OCI-LY7 (cell line): ENCODE data around the gene KLHL3. TPM values are rescaled to one million over a fixed set of nuclear protein-coding genes. Genes with fewer than 3 reads are reported as not detected.

Experiments
- BruUV-seq: library from RNA; stranded (reverse); fragments of 400-500 nt; replicated peaks from 2 replicates; lab custom pipeline; 2021; lab: Mats Ljungman, UMichigan
- CTCF ChIA-PET: fragments of 300-600 bp; sonication (Branson Sonifier 250); formaldehyde crosslinking; loops from one replicate; lab custom pipeline; 2022; ENCODE audit warnings: antibody characterized with exemption; ENCODE audit not compliant: unreplicated experiment; lab: Charles Lee
- POLR2A ChIA-PET: fragments of 300-600 bp; sonication (Branson Sonifier 250); formaldehyde crosslinking; loops from one replicate; lab custom pipeline; 2022; ENCODE audit warnings: antibody characterized with exemption; lab: Charles Lee
- DNase-seq: peaks from one replicate; pipeline ENCODE4 v3.0.0-alpha.2; 2015; ENCODE audit warnings: low spot score
- H2AFZ ChIP-seq: fragments of 200-600 bp; sonication (generic), shearing (Covaris generic); 2 replicates; pipeline ENCODE4 v1.6.1; 2014; ENCODE audit warnings: mild to moderate bottlenecking, antibody characterized with exemption, low read length, moderate library complexity
- H3K27ac ChIP-seq: fragments of 200-600 bp; sonication (generic); 2 replicates; pipeline ENCODE4 v1.5.1; 2014; ENCODE audit warnings: mixed run types, low read depth, mild to moderate bottlenecking, moderate library complexity, low read length, inconsistent platforms; ENCODE audit not compliant: poor library complexity, severe bottlenecking
- H3K36me3 ChIP-seq: fragments of 200-600 bp; sonication (generic); 2 replicates; pipeline ENCODE4 v1.6.1; 2014; ENCODE audit warnings: mild to moderate bottlenecking, antibody characterized with exemption, low read length, moderate library complexity, mixed read lengths; ENCODE audit not compliant: insufficient read depth
- H3K4me1 ChIP-seq: fragments of 200-600 bp; sonication (generic); 2 replicates; pipeline ENCODE4 v1.5.1; 2014; ENCODE audit warnings: mild to moderate bottlenecking, low read length; ENCODE audit not compliant: insufficient read depth, poor library complexity, severe bottlenecking
- H3K4me2 ChIP-seq: fragments of 200-600 bp; sonication (generic); 2 replicates; pipeline ENCODE4 v1.6.1; 2014; ENCODE audit warnings: mild to moderate bottlenecking, low read length
- H3K4me3 ChIP-seq: fragments of 200-600 bp; sonication (generic); 2 replicates; pipeline ENCODE4 v1.5.1; 2014; ENCODE audit warnings: mild to moderate bottlenecking, low read depth, low read length; ENCODE audit not compliant: poor library complexity, severe bottlenecking
- H3K79me2 ChIP-seq: fragments of 200-600 bp; sonication (generic); 2 replicates; pipeline ENCODE4 v1.6.1; 2016; ENCODE audit warnings: low read depth, mild to moderate bottlenecking, low read length, moderate library complexity, mixed read lengths; ENCODE audit not compliant: insufficient read depth
- H3K9me2 ChIP-seq: fragments of 200-600 bp; sonication (generic); 2 replicates; pipeline ENCODE4 v1.6.1; 2016; ENCODE audit warnings: mild to moderate bottlenecking, low read length, mixed read lengths; ENCODE audit not compliant: insufficient read depth
- H3K9me3 ChIP-seq: fragments of 200-600 bp; sonication (generic); 2 replicates; pipeline ENCODE4 v1.6.1; 2014; ENCODE audit warnings: mild to moderate bottlenecking, mixed run types, low read length, mixed read lengths
- H4K20me1 ChIP-seq: fragments of 200-600 bp; sonication (generic); 2 replicates; pipeline ENCODE4 v1.6.1; 2014; ENCODE audit warnings: mild to moderate bottlenecking, antibody characterized with exemption, low read length, moderate library complexity, mixed read lengths; ENCODE audit not compliant: insufficient read depth
- EZH2phosphoT487 ChIP-seq: fragments of 200-600 bp; sonication (generic); IDR thresholded peaks from 2 replicates; pipeline ENCODE4 v1.6.1; 2018; ENCODE audit warnings: low read depth, borderline replicate concordance, mild to moderate bottlenecking, mixed run types, antibody characterized with exemption, low read length, moderate library complexity, mixed read lengths
- intact Hi-C: fragments of 100-400 bp; cut with micrococcal nuclease; formaldehyde crosslinking; loops from one replicate; pipeline ENCODE4 v1.10.0; 2022; ENCODE audit not compliant: unreplicated experiment
- total RNA-seq, 2 experiments: library from RNA; depleted of rRNA in 1 of 2; stranded (reverse); fragments of >200 nt in 1 of 2; shearing (Covaris generic) in 1 of 2; gene quantifications; 2 replicates each; pipeline ENCODE4 v1.2.3, GENCODE V29; 2014 to 2022
- TF ChIP-seq, protein P1 (sequence below): fragments of 200-600 bp; sonication (generic); conservative IDR thresholded peaks from 2 replicates; pipeline ENCODE4 v1.5.1; 2014; ENCODE audit warnings: mild to moderate bottlenecking, antibody characterized with exemption, low read length, moderate library complexity, mixed read lengths

Gene KLHL3
- total RNA-seq, 2 experiments from 2014 or later = 0.28 to 6.2 TPM

DNA sequence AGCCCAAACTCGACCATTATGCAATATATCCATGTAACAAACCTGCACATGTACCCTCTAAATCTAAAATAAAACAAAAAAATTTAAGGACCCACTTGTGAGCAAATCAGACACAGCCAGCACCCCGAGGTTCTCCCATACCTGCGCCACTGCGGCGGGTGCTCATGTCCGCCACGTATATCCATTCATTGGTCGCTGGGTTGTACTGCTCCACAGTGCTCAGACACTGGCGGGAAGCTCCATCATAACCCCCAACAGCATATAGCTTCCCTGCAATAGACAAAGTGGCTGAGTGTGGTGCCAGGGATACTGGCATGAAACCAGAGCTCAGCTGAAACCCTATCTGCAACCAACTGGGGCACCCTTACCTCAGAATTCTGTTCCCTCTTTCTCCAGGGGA, 102.0 kb downstream of the KLHL3 start:
- intact Hi-C loops = no loop called here
- no TSS peak for BruUV-seq

DNA sequence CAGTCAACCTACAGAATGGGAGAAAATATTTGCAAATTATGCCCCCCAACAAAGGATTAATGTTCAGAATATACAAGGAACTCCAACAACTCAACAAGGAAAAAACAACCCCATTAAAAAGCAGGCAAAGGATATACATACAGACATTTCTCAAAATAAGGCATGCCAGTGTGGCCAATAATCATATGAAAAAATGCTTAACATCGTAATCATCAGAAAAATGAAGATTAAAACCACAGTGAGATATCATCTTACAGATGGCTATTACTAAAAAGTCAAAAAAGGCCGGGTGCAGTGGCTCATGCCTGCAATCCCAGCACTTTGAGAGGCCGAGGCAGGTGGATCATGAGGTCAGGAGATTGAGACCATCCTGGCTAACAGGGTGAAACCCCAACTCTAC, 103.2 kb downstream of the KLHL3 start:
- TF ChIP-seq, protein P1, sequence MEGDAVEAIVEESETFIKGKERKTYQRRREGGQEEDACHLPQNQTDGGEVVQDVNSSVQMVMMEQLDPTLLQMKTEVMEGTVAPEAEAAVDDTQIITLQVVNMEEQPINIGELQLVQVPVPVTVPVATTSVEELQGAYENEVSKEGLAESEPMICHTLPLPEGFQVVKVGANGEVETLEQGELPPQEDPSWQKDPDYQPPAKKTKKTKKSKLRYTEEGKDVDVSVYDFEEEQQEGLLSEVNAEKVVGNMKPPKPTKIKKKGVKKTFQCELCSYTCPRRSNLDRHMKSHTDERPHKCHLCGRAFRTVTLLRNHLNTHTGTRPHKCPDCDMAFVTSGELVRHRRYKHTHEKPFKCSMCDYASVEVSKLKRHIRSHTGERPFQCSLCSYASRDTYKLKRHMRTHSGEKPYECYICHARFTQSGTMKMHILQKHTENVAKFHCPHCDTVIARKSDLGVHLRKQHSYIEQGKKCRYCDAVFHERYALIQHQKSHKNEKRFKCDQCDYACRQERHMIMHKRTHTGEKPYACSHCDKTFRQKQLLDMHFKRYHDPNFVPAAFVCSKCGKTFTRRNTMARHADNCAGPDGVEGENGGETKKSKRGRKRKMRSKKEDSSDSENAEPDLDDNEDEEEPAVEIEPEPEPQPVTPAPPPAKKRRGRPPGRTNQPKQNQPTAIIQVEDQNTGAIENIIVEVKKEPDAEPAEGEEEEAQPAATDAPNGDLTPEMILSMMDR = no peak
- TF ChIP-seq EZH2phosphoT487 = no peak
- intact Hi-C loops = no loop called here
- no peaks in the 10 kb centered on the region for H3K9me3 ChIP-seq
- H3K4me2 ChIP-seq = no peak overlapping the region
- ChIA-PET POLR2A (interaction anchor here (0.7 kb wide), 2 partner anchors 110 to 1601 kb away, joined by 3 to 4 read pairs; no protein-coding TSS in a partner anchor), CTCF (no interaction called here)
- no peak for DNase-seq
- no peak overlapping the region for H2AFZ ChIP-seq
- H3K79me2 ChIP-seq = no peaks in the 10 kb centered on the region
- no peaks in the 10 kb centered on the region for H3K36me3 ChIP-seq
- no TSS peak for BruUV-seq
- H4K20me1 ChIP-seq = no peaks in the 10 kb centered on the region
- H3K4me3 ChIP-seq = no peak overlapping the region
- no peaks in the 10 kb centered on the region for H3K4me1 ChIP-seq
- no peaks in the 10 kb centered on the region for H3K9me2 ChIP-seq
- no peak overlapping the region for H3K27ac ChIP-seq

More for the DNA sequence above, 102.0 kb downstream of the KLHL3 start:
- H3K4me2 ChIP-seq = no peak overlapping the region
- H3K36me3 ChIP-seq = no peaks in the 10 kb centered on the region
- no peaks in the 10 kb centered on the region for H3K4me1 ChIP-seq
- TF ChIP-seq EZH2phosphoT487 = no peak
- TF ChIP-seq, protein P1 = no peak
- ChIA-PET CTCF (interaction anchor here (0.6 kb wide), 1 partner anchor 102 kb away, joined by 3 read pairs; no protein-coding TSS in a partner anchor), POLR2A (interaction anchor here (0.6 kb wide), 1 partner anchor 610 kb away, joined by 3 read pairs; no protein-coding TSS in a partner anchor)
- H4K20me1 ChIP-seq = no peaks in the 10 kb centered on the region
- no peak overlapping the region for H3K4me3 ChIP-seq
- no peak overlapping the region for H3K27ac ChIP-seq
- no peaks in the 10 kb centered on the region for H3K9me2 ChIP-seq
- no peak overlapping the region for H2AFZ ChIP-seq
- no peak for DNase-seq
- no peaks in the 10 kb centered on the region for H3K79me2 ChIP-seq
- no peaks in the 10 kb centered on the region for H3K9me3 ChIP-seq

DNA sequence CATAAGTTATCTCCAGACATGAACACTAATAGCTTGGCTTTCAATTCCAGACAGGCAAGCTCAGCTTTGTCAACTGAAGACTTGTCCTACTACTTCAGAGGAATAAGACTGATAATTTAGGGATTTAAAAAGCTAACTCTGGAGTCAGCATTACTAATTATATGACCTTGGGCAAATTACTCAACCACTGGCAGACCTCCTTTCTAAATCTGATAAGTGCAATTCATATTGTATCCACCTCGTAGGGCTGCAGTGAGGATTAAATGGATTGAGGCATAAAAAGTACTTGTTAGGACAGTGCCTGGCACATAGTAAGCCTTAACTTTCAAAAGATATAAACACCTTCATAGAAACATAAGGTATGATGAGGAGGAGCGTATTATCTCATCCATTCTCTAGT, 104.4 kb downstream of the KLHL3 start:
- ChIA-PET POLR2A (interaction anchor here (0.5 to 0.7 kb wide), 3 partner anchors 122 to 1499 kb away, joined by 3 to 4 read pairs (median 3); no protein-coding TSS in a partner anchor), CTCF (interaction anchor here (2.6 kb wide), 1 partner anchor 111 kb away, joined by 12 read pairs; no protein-coding TSS in a partner anchor)
- Histone ChIP-seq H2AFZ (no peak overlapping the region), H3K4me2 (no peak overlapping the region), H3K9me3 (no peaks in the 10 kb centered on the region), H3K27ac (no peak overlapping the region), H4K20me1 (no peaks in the 10 kb centered on the region), H3K79me2 (no peaks in the 10 kb centered on the region), H3K4me1 (no peaks in the 10 kb centered on the region), H3K4me3 (no peak overlapping the region), H3K36me3 (no peaks in the 10 kb centered on the region), H3K9me2 (no peaks in the 10 kb centered on the region)
- no peak for TF ChIP-seq EZH2phosphoT487
- TF ChIP-seq, protein P1 = no peak
- no TSS peak for BruUV-seq
- no peak for DNase-seq
- intact Hi-C loops = no loop called here
